GM21381 (cell line): ENCODE data around the gene WDR64.

Source experiments
- ATAC-seq: cut with Tn5 transposase; IDR thresholded peaks from one replicate; pipeline ENCODE4 v1.9.1; 2021; ENCODE audit warnings: mild to moderate bottlenecking, moderate library complexity; ENCODE audit not compliant: unreplicated experiment

WDR64 gene

GRCh38 chr1:241828463-241829021, 176.5 kb downstream of the WDR64 start:
- ATAC-seq, result no peak

- no peak for ATAC-seq
Observed at GRCh38 chr1:241829468-241829867, 177.4 kb downstream of the WDR64 start.

- ATAC-seq, result no peak
Observed at GRCh38 chr1:241834733-241835377, 182.8 kb downstream of the WDR64 start.

- ATAC-seq, result no peak
Observed at GRCh38 chr1:241836941-241837340, 184.9 kb downstream of the WDR64 start.

- ATAC-seq, result no peak
Observed at GRCh38 chr1:241837416-241837815, 185.3 kb downstream of the WDR64 start.

- no peak for ATAC-seq
Observed at GRCh38 chr1:241837901-241838300, 185.8 kb downstream of the WDR64 start.

- no peak for ATAC-seq
Observed at GRCh38 chr1:241838897-241839296, 186.8 kb downstream of the WDR64 start.

GRCh38 chr1:241839369-241839979, 187.4 kb downstream of the WDR64 start:
- ATAC-seq, result no peak

GRCh38 chr1:241840164-241840563, 188.1 kb downstream of the WDR64 start:
- ATAC-seq, result no peak

- no peak for ATAC-seq
Observed at GRCh38 chr1:241841691-241842090, 189.6 kb downstream of the WDR64 start.

- no peak for ATAC-seq
Observed at GRCh38 chr1:241842565-241842964, 190.5 kb downstream of the WDR64 start.

GRCh38 chr1:241844593-241844992, 192.5 kb downstream of the WDR64 start:
- ATAC-seq, result no peak

- no peak for ATAC-seq
Observed at GRCh38 chr1:241846375-241846774, 194.3 kb downstream of the WDR64 start.

GRCh38 chr1:241846862-241847539, 194.9 kb downstream of the WDR64 start:
- no peak for ATAC-seq

GRCh38 chr1:241847540-241847795, 195.4 kb downstream of the WDR64 start:
- ATAC-seq, result no peak

GRCh38 chr1:241847796-241848685, 196.0 kb downstream of the WDR64 start, which contains the start of gene EXO1:
EXO1 (plus strand) TSS chr1:241848204; CDS start chr1:241850426, 2,222 bp downstream.
- ATAC-seq, result peak; percentile 96

- peak; percentile 8 for ATAC-seq
Observed at GRCh38 chr1:241848686-241849344, 196.7 kb downstream of the WDR64 start.

GRCh38 chr1:241849345-241849695, 197.2 kb downstream of the WDR64 start:
- ATAC-seq, result no peak
